ENCODE measurements around the gene SLC7A6OS. TPM values are rescaled to one million over a fixed set of nuclear protein-coding genes. Genes with fewer than 3 reads are reported as not detected.

SLC7A6OS gene
- total RNA-seq, 2 experiments from 2014 or later = 38.2 to 44.4 TPM

GRCh38 chr16:68300734-68301459 lies 9.8 kb downstream of the SLC7A6OS start:
- no peak overlapping the region for H3K4me3 Mint-ChIP-seq
- H3K27me3 Mint-ChIP-seq = no peaks in the 10 kb centered on the region
- peaks cover 9% of the 10 kb centered on the region for H3K4me1 Mint-ChIP-seq
- ATAC-seq (ENCODE audit: low read depth) (no peak), DNase-seq (no peak)
- POLR2A ChIA-PET = interaction anchor here (0.6 to 2.7 kb wide), 7 partner anchors 8 to 70 kb away, joined by 3 to 10 read pairs (median 4); partner anchors contain the start of gene SLC7A6
- H3K27ac Mint-ChIP-seq = peak overlapping the region; percentile 34
- peaks cover 37% of the 10 kb centered on the region for H3K36me3 Mint-ChIP-seq
- no peaks in the 10 kb centered on the region for H3K9me3 Mint-ChIP-seq

- H3K36me3 Mint-ChIP-seq = peaks cover 35% of the 10 kb centered on the region
- H3K9me3 Mint-ChIP-seq = no peaks in the 10 kb centered on the region
- peaks cover 5% of the 10 kb centered on the region for H3K4me1 Mint-ChIP-seq
- DNase-seq (no peak), ATAC-seq (ENCODE audit: low read depth) (no peak)
- H3K27me3 Mint-ChIP-seq = no peaks in the 10 kb centered on the region
- H3K27ac Mint-ChIP-seq = peak overlapping the region; percentile 34
- H3K4me3 Mint-ChIP-seq = no peak overlapping the region
- POLR2A ChIA-PET = interaction anchor here (0.7 to 2.7 kb wide), 10 partner anchors 9 to 71 kb away, joined by 3 to 10 read pairs (median 5); partner anchors contain the start of genes PRMT7, SLC7A6 and SLC7A6OS
Observed at GRCh38 chr16:68299571-68300453, 10.9 kb downstream of the SLC7A6OS start.

GRCh38 chr16:68298907-68299561 lies 11.7 kb downstream of the SLC7A6OS start:
- H3K36me3 Mint-ChIP-seq = peaks cover 36% of the 10 kb centered on the region
- POLR2A ChIA-PET = interaction anchor here (1.2 to 2.7 kb wide), 5 partner anchors 11 to 35 kb away, joined by 4 to 10 read pairs (median 5); partner anchors contain the start of genes PRMT7, SLC7A6 and SLC7A6OS

GRCh38 chr16:68298312-68298711 lies 12.4 kb downstream of the SLC7A6OS start:
- ATAC-seq (ENCODE audit: low read depth) (no peak), DNase-seq (no peak)
- Mint-ChIP-seq H3K4me1 (peaks cover 10% of the 10 kb centered on the region), H3K27me3 (no peaks in the 10 kb centered on the region), H3K27ac (no peak overlapping the region), H3K9me3 (no peaks in the 10 kb centered on the region), H3K36me3 (peaks cover 33% of the 10 kb centered on the region), H3K4me3 (no peak overlapping the region)
- POLR2A ChIA-PET = interaction anchor here (1.2 to 2.7 kb wide), 5 partner anchors 10 to 35 kb away, joined by 4 to 10 read pairs (median 5); partner anchors contain the start of genes PRMT7, SLC7A6 and SLC7A6OS

More at GRCh38 chr16:68298907-68299561, 11.7 kb downstream of the SLC7A6OS start:
- H3K27ac Mint-ChIP-seq = no peak overlapping the region
- H3K27me3 Mint-ChIP-seq = no peaks in the 10 kb centered on the region
- peaks cover 7% of the 10 kb centered on the region for H3K4me1 Mint-ChIP-seq
- H3K4me3 Mint-ChIP-seq = no peak overlapping the region
- DNase-seq (no peak), ATAC-seq (ENCODE audit: low read depth) (no peak)
- no peaks in the 10 kb centered on the region for H3K9me3 Mint-ChIP-seq

- Mint-ChIP-seq H3K27me3 (no peaks in the 10 kb centered on the region), H3K4me3 (no peak overlapping the region), H3K36me3 (peaks cover 32% of the 10 kb centered on the region), H3K9me3 (no peaks in the 10 kb centered on the region), H3K4me1 (peaks cover 10% of the 10 kb centered on the region), H3K27ac (no peak overlapping the region)
- no peak for ATAC-seq (ENCODE audit: low read depth)
- DNase-seq = no peak
- POLR2A ChIA-PET = interaction anchor here (2.2 kb wide), 1 partner anchor 13 kb away, joined by 8 read pairs; the partner anchor contains the start of genes PRMT7 and SLC7A6OS
Observed at GRCh38 chr16:68297908-68298307, 12.8 kb downstream of the SLC7A6OS start.

- Mint-ChIP-seq H3K4me3 (no peak overlapping the region), H3K9me3 (no peaks in the 10 kb centered on the region), H3K36me3 (peaks cover 29% of the 10 kb centered on the region), H3K27me3 (no peaks in the 10 kb centered on the region), H3K27ac (peak overlapping the region; percentile 50), H3K4me1 (peaks cover 15% of the 10 kb centered on the region)
- no peak for DNase-seq
- POLR2A ChIA-PET = interaction anchor here (1.3 to 3.3 kb wide), 5 partner anchors 9 to 33 kb away, joined by 4 to 10 read pairs (median 6); partner anchors contain the start of genes PRMT7, SLC7A6 and SLC7A6OS
- no peak for ATAC-seq (ENCODE audit: low read depth)
Observed at GRCh38 chr16:68296693-68297092, 14.1 kb downstream of the SLC7A6OS start.

- Mint-ChIP-seq H3K27ac (no peak overlapping the region), H3K27me3 (no peaks in the 10 kb centered on the region), H3K36me3 (peaks cover 30% of the 10 kb centered on the region), H3K9me3 (no peaks in the 10 kb centered on the region), H3K4me1 (peaks cover 19% of the 10 kb centered on the region), H3K4me3 (no peak overlapping the region)
- POLR2A ChIA-PET = interaction anchor here (1.3 to 3.3 kb wide), 5 partner anchors 8 to 32 kb away, joined by 4 to 10 read pairs (median 6); partner anchors contain the start of genes PRMT7, SLC7A6 and SLC7A6OS
- no peak for DNase-seq
- no peak for ATAC-seq (ENCODE audit: low read depth)
Observed at GRCh38 chr16:68296291-68296690, 14.5 kb downstream of the SLC7A6OS start.

GRCh38 chr16:68292425-68292824 lies 18.3 kb downstream of the SLC7A6OS start:
- H3K27ac Mint-ChIP-seq = peak overlapping the region; percentile 90
- H3K9me3 Mint-ChIP-seq = no peaks in the 10 kb centered on the region
- ATAC-seq (ENCODE audit: low read depth) (no peak), DNase-seq (no peak)
- H3K27me3 Mint-ChIP-seq = no peaks in the 10 kb centered on the region
- H3K4me3 Mint-ChIP-seq = peak overlapping the region; percentile 3
- peaks cover 44% of the 10 kb centered on the region for H3K4me1 Mint-ChIP-seq
- peaks cover 32% of the 10 kb centered on the region for H3K36me3 Mint-ChIP-seq
- POLR2A ChIA-PET = interaction anchor here (1.8 to 10.4 kb wide), 2 partner anchors 19 to 23 kb away, joined by 6 to 297 read pairs; partner anchors contain the start of genes PRMT7, SLC7A6 and SLC7A6OS

GRCh38 chr16:68291227-68291626 lies 19.5 kb downstream of the SLC7A6OS start:
- DNase-seq (no peak), ATAC-seq (ENCODE audit: low read depth) (no peak)
- no peaks in the 10 kb centered on the region for H3K27me3 Mint-ChIP-seq
- H3K9me3 Mint-ChIP-seq = no peaks in the 10 kb centered on the region
- POLR2A ChIA-PET = interaction anchor here (1.5 to 10.4 kb wide), 3 partner anchors 9 to 22 kb away, joined by 6 to 297 read pairs (median 7); partner anchors contain the start of genes PRMT7, SLC7A6 and SLC7A6OS
- peaks cover 38% of the 10 kb centered on the region for H3K36me3 Mint-ChIP-seq
- peak overlapping the region; percentile 90 for H3K27ac Mint-ChIP-seq
- H3K4me3 Mint-ChIP-seq = peak overlapping the region; percentile 15
- peaks cover 54% of the 10 kb centered on the region for H3K4me1 Mint-ChIP-seq

- H3K4me3 Mint-ChIP-seq = peak overlapping the region; percentile 39
- H3K27ac Mint-ChIP-seq = peak overlapping the region; percentile 90
- DNase-seq (no peak), ATAC-seq (ENCODE audit: low read depth) (no peak)
- H3K9me3 Mint-ChIP-seq = no peaks in the 10 kb centered on the region
- H3K4me1 Mint-ChIP-seq = peaks cover 59% of the 10 kb centered on the region
- no peaks in the 10 kb centered on the region for H3K27me3 Mint-ChIP-seq
- POLR2A ChIA-PET = interaction anchor here (0.5 to 10.4 kb wide), 5 partner anchors 10 to 39 kb away, joined by 4 to 297 read pairs (median 7); partner anchors contain the start of genes PRMT7, SLC7A6 and SLC7A6OS
- peaks cover 37% of the 10 kb centered on the region for H3K36me3 Mint-ChIP-seq
Observed at GRCh38 chr16:68290450-68290849, 20.3 kb downstream of the SLC7A6OS start.

GRCh38 chr16:68289621-68290329 lies 21.0 kb downstream of the SLC7A6OS start:
- peak; percentile 79 for ATAC-seq (ENCODE audit: low read depth)
- Mint-ChIP-seq H3K27me3 (no peaks in the 10 kb centered on the region), H3K27ac (peak overlapping the region; percentile 90), H3K36me3 (peaks cover 36% of the 10 kb centered on the region), H3K4me1 (peaks cover 65% of the 10 kb centered on the region), H3K4me3 (peak overlapping the region; percentile 39), H3K9me3 (no peaks in the 10 kb centered on the region)
- POLR2A ChIA-PET = interaction anchor here (0.5 to 10.4 kb wide), 4 partner anchors 20 to 725 kb away, joined by 3 to 297 read pairs (median 40); partner anchors contain the start of genes PRMT7, SLC7A6 and SLC7A6OS
- peak; percentile 65 for DNase-seq

Data from activated naive CD8-positive, alpha-beta T cell treated with anti-CD3 and anti-CD28 coated beads, Interleukin-2, amount 10 ng/mL, durations not matched to agents 7 days and 5 days (primary cell).